DND-41 (cell line): ENCODE results near the gene SH2B3.

Experiments used
- CTCF ChIP-seq: IDR thresholded peaks from 2 replicates; pipeline ENCODE4 v1.5.1; 2012; ENCODE audit warnings: borderline replicate concordance, low read length, moderate library complexity, mild to moderate bottlenecking; ENCODE audit not compliant: poor library complexity, severe bottlenecking; ENCODE audit errors: extremely low read depth
- EZH2 ChIP-seq: IDR thresholded peaks from 3 replicates; pipeline ENCODE4 v1.6.1; 2012; ENCODE audit warnings: borderline replicate concordance, low read depth, mild to moderate bottlenecking, moderate library complexity, low read length, inconsistent platforms; ENCODE audit not compliant: severe bottlenecking

DNA sequence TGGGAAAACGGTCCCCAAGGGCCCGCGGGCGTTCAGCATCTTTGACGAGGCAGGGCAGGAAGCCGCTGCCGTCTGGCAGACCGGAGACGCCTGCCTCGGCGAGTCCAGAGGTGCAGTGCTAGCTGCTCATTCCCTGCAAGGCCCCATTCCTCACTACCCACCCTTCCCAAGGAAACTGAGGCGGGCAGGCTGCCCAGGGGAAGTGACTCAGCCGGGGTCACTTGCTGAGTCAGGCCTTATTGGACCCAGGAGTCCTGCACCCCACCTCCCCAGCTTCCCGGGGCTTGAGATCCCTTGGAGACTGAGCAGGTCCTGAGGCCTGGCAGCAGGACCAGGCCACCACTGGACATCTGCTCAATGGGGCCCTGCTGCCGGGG lies 3.7 kb downstream of the SH2B3 start:
- TF ChIP-seq CTCF (no peak), EZH2 (no peak)
